Measurements from ENCODE around the gene HSPA12A.

The HSPA12A gene

DNA sequence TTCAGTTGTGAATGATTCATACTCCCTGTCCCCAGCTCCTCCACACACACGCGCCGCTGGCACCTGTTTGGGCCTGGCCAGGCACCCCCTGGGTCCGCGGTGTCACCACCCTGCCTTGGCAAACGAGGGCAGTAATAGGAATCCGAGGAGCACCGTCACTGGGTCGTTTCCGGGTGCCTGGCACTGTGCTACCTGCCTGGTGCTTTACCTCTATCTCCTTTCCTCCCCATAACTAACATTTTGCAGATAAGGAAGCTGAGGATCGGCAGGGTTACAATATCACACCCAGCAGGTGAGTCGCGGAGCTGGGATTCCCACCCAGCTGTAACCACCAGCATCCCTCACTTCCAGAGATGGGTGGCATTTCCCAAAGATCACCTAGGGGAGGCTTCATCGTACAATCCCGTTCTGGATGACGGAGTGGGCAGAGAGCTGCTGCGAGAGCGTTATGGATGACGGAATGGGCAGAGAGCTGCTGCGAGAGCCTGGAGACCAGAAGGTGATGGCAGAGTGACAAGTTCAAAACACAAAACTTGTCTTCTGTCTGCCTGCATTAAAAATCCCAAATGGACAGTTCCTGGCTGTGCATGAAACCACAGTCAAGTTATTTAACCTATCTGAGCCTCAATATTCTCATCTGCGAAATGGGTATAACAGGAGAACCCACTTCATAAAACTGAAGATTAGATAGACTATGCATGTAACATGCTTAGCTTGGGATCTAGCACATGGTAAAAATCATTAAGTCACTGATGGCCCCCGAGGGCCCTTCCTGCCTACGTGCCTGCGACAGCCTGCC, 1.1 kb upstream of the HSPA12A start:
- DNase-seq, result no peak

DNA sequence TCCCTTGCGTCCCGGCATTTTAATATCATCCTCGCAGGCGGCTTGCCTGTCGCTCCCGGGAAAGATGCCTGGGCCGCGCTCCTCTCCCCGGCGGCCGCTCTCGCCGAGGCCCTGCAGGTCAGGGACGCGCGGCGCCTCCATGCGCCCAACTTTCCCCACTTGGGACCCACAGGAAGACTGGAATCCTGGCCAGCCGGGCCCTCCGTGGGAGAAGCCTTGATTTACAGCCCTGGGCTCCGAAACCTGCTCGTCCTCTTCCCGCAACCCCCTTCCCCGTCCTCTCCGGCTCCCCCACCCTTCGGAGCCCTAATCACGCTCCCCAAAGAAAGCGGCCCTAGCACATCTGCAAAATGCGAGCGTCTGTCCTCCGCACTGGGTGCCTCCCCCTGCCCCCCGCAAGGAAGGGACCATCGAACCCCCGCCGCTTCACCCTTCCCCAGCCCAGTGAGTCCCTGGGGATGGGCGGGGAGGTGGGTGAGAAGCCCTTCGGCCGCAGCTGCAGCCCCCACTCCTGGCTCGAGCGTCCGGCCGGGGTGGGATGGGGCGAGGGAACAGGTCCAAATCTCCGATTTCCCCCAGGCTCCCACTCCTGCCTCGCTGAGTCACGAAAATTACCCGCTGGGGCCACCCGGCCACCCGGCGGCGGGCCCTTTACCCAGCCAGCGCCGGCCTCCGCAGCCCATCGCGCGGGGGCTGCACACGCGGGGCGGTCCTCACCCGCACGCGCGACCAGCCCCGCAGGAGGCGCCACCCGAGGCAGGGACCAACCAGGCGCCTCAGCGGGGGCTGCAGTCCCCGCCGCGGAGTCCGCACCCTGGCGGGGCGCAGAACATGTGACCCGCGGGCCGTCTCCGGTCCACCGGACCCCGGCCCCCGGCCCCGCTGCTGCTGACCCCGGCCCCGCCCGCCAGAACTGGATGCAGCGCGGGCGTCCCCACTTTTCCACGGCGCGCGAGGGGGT, 695 bp downstream of the HSPA12A start:
- DNase-seq, result no peak

DNA sequence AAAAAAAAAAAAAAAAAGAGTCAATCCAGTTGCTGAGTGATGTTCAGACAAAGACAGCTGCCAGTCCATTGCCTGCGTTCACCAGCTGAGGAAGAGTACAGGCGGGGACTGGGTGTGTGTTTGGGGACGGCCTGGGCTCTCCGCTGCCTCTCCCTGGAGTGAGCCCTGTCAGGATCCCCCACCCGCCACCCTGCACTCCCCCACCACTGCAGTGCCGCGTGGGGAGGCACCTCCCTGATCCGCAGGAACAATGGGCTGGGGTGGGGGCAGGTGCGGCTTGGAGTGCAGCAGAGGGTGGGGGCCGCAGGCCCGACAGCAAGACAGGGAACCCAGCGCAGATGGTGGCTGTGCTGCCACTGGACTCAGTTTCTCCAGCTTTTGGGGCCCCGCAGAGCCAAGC, 1.4 kb downstream of the HSPA12A start:
- no peak for DNase-seq

DNA sequence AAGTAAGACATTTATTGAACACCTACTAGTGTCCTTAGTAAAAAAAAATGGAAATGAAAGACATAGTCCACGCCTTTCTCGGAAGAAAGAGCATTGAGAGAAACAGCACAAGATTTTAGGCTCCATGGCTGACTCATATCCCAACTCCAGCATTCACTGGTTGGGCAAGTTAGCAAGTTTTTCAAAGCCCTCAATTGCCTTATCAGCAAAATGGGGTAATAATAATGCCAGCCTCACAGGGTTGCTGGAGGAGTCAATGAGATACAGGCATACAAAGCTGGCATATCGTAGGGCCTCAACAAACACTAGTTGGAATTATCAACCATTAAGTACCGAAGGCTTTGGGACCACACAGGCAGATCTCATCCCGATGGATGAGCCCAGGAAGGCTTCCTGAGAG, 4.0 kb downstream of the HSPA12A start:
- DNase-seq, result no peak

DNA sequence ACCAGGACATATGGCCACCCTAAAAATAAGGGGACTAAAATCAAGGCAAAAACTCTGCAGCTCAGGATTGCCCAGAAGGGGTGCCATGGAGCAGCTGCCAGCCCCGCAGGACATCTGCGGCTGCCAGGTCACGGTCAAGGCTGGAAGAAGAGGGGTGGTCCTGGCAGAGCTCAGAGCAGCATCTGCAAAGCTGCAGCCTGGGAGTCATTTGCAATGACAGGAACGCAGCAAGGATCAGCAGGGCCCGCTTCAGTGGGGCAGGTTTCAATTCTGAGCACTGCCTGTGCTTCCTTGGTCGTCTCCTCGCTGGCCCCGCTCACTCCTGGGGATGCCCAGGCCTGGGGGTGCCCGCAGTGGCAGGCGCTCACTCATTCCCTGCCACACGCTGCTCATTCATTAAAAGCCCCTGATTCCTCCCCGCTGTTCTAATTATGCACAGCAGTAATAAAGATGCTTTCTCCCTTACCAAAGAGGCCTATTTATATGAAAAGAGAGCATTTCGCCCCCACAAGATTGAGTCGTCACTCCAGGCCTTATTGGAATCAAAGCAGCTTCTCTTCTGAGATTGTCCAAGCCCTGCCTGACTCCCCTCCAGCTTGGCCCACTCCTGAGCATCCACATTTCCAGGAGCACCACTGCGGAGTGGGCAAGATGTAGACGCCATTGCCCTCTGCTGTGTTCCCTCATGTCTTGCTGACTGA, 4.6 kb downstream of the HSPA12A start:
- DNase-seq, result no peak

DNA sequence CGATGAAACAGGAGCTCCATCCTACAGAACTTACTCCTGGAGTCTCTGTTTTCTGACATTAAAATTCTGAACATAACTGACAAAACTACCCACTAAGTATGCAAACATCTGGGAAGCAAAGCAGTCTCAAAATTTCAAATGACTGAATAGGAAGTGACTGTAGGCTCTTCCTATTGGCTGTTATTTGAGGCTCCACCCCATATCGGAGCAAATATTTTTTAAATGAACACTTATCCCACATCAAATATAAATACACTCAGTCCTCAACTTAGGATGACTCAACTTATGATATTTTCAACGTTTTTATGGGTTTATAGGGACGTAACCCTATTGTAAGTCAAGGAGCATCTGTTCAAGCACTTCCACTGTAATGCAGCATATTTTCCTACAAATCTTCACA, 8.8 kb downstream of the HSPA12A start:
- no peak for DNase-seq

DNA sequence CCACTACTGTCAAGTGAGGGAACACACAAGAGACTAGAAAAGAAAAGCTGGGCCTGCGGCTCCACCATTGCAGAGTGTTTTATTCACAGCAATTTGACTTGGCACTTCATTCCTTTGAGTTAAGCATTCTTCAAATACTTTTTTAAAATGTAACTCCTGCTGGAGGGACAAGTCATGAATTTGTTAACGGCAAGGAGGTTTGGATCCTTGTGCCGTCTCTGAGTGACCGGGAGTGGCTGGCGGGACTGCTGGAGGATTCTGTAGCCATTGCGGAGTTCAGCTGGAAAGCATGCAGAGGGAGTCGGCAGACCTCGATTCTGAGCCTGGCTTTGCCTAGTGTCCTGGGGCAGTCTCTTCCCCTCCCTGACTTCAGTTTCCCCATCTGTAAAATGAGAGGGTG, 9.8 kb downstream of the HSPA12A start:
- no peak for DNase-seq

DNA sequence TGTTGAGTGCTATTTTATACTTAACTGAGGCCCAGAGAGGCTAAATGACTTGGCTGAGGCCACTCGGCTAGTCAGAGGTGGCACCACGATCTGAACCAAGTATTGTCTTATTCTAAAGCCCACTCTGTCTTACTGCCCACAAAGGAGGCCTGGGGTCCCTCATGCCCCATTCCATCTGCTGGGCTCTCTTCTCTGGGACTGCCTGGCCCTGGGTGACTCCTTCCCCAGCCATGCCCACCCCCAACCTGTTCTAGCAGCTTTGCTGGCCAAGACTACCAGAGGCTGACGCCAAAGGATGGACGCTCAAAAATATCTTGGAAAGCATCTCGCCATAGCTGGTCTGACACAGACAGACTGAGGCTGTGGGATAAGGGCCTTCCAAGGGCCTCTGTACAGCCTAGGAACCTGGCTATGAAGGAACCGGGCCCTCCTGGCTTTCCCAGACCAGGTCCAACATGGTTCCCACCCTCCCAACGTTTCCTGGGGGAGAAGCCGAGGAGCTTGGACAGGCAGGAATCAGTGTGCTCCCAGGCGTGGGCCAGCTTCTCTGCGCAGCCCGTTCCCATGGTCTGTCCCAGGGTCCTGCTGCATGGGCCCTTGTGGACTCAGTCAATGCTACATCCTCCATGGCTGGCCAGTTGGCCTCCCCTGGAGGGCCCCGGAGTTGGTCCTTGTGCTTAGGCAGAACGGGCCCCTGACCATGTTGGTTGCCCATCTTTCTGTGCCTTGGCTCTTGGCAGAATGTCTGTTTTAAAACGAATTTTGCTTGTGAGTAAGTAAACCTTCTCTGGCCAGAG, 11.7 kb downstream of the HSPA12A start:
- no peak for DNase-seq

DNA sequence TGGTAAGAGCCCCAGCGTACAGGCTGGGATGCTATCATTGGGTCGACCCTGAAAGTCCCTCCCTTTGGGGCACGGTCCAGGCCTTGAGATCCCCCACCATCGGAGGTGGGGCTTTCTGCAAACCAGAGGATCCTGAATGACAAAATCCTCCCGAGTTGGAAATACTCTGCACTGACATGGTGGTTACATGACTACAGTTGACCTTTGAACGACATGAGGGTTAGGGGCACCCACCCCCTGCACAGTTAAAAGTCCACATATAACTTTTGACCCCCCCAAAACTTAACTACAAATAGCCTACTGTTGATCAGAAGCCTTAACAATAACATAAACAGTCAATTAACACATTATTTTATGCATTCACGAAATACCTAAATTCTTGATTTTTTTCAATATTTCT, 13.1 kb downstream of the HSPA12A start:
- no peak for DNase-seq

DNA sequence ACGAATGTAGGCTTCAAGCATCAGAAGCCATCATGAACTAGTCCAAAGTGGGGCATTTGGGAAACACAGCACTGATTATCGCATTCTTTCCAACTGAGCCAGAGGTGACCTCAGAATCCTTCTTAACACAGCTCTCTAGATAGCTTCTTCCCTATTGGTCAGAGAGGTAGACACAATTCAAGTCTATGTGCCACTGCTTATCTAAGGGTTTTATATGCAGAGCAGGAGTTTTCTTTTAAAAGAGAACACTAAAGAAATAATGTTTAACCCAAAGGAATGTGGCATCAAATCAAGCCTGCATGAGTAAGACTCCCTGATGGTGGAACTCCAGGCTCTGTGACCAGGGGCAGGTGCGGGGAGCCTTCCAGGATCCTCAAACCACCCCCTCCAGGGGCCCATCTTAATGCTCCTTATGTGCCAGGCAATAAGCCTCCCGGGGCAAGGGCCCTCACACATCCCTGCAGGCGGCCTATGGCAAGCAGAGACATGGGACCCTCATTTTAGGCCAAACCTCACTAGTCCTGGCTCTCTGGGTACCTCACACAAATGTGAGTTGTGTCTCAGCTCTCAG, 13.8 kb downstream of the HSPA12A start:
- no peak for DNase-seq

DNA sequence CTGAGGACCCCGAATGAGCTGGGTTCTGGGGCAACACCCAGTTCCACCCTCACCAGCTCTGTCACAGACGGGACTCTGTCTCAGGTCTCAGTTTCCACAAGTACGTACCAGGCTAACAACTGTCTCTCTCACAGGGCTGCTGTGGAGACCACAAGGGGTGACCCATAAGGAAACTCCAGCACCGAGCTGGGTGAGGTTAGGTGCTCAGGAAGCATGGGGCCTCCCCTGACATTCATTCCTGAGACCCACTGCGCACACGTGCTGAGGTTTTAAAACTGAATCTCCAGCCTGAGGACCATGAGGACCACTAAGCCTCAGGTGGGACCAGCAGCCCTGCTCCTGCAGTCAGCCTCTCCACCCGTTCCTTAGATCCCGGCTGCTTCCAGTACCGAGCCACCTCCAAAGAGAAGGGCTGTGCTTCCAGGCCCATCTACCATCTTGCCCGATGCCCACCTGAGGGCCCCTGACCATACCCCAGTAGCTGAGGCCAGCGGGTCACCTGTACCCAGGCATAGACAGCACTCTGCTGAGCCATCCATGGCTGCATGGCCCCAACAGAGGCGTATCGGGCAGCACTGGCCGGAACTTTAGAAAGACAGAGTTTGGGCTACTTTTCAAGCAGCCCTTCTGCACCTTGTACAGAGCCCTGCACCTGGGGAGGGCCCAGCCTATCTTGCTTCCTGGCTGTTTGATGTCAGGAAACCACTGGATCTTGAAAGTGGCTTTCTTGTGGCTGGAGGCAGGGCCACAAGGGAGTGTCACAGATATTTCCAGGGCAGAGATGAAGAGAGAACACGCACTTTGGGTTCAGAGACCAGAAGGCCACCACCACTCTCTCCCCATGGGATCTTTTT, 18.7 kb downstream of the HSPA12A start:
- DNase-seq, result peak; percentile 49

DNA sequence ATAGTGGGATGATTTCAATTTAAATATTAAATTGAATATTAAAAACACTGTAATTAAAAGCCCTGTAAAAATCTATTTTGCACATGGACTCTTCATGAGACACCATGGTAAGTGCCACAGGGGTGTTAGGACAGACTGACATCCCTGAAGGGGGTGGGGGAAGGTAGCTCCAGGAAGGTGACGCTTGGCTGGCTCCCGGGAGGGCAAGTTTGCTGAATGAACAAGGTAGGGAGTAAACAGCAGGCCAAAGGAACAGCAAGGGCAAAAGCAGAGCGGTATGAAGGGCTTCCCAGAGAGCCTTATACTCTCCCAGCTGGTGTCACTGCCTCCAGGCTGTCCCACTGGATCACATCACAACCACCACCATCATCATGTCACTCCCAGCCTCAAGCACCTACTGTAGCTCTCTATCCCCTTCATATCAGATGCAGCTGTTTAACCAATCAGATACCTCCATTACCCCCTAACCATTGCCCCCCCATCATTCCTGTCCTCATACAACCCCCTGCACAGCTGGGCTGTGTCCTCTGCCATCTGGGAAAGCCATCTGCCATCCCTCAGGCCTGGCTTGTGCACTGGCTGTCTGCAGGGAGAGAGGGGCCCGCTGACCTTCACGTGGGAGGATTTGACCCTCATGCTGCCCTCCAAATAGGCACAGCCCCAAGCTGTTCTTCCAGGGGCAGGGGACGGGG, 19.5 kb downstream of the HSPA12A start:
- no peak for DNase-seq

DNA sequence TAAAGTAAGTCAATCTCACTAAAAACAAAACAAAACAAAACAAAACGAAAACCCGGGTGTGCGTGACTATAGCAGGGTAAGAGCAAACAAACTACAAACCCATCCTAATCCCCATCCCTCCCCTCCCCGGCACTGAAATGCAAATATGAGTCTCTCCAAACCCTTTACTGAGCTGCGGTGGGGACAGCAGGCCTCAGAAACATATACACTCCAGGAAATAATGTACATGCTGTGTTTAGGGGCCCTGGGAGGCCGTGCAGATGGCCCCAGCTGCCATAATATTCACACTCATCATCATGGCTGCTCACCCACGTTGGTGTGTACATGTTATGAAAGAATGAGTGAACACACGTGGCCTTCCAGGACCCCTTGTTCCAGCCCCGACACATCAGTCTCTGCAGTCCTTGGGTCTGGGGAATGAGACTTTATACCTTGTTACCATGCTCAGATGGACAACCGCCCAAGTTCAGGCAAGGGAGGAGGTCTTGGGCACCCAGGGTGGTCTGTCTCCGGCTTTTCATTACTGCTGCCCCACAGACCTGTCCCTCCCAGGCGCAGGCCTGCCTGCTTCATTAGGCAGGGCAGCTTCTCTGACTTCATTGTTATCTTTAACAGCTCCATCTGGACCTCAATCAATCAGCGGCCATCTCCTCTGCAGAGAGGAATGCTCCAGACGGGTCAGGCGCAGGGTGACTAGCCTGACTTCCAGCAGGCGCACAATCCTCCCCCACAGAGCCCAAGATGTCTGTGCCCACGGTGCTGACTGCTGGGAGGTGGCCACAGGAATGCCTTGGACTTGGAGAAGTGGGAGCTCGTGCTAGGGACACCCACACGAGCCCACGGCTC, 20.6 kb downstream of the HSPA12A start:
- no peak for DNase-seq

DNA sequence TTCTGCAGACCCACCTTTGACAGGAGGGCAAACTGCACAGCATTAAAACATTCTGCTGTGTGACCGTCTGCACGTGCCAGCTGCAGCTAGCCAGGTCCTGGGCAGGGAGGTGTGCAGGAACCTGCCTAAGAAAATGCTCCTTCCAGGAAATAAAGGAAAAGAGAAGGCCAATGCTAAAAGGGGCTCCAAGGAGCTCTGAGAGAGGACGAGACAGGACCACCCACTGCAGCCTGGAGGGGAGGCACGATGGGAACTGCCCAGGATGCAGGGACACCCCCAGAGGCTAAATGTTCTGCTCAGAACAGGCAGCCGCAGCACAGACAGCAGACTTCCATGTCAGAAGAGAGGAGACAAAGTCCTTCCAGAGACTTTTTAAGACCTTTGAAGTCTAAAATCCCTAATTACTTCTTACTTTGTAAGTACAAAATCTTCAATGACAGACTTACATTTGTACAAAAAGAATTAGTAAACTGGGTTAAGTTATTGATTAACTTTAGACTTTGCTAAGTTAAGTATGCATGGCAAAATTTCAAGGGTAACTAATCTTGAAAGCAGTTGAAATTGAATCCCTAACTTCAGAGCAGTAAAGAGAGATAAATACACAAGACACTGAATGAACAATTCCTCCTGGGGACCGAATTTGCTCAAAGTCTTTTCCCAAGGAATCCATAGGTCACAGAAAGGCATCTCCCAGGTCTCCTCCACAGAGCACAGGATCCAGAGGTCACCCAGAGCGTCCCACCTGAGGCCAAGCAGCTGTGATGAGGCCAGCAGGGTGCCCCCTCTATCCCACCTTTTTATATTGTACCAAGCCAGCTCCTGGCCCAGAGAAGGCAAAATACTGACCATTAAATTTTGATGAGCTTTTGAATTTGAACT, 21.5 kb downstream of the HSPA12A start:
- no peak for DNase-seq

DNA sequence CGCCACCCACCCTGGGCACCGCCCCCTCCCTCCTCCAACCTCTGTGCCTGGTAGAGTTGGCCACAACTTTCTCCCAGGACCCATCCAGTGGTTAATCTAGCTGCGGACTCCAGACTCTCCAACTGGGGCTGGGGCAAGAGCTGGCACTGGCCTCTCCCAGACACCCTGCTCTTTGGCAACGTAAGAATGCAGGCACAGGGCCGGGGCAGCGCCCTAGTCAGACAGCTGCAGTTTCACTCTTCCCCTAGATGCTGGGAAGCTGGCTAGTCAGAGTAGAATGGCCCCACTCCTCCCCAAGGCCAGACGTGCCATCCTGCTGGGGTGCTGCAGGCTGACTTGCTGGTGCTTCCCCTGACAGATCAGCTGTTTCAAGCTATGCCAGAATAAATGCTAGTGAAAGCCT, 22.1 kb downstream of the HSPA12A start:
- no peak for DNase-seq

DNA sequence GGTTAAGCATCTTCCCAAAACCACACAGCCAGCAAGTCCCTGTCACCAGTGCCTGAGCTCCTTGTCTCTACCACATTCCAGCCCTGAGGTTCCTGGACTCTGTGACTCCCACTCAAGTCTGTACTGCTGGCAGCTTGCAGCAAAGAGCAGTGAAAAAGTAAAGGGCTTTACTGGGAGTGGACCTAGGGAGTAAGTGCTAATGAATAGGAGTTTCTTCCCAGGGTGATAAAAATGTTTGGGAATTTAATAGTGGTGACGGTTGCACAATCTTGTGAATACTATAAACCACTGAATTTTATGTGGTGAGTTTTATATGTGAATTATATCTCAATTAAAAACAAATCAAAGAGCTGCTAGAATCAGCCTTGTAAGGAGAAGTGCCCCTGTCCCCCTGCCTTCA, 22.6 kb downstream of the HSPA12A start:
- DNase-seq, result no peak

DNA sequence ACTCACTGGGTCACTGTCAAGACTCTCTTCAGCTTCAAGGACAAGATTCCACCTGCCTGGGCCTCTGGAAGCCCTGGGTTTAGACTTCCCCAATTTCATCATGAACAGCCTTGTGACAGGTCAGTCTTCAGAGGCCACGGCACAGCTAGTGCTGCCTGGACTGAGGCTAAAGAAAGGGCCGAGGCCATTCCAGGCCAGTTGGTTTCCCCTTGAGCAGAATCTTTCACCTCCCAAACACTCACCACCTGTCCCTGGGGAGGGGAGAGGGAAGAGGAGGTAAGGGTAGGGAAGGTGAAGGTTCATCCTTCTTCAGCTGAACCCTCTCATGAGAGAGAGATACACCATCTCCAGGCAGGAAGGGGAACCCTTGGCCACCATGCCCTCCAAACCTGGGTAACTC, 24.3 kb downstream of the HSPA12A start:
- DNase-seq, result no peak

DNA sequence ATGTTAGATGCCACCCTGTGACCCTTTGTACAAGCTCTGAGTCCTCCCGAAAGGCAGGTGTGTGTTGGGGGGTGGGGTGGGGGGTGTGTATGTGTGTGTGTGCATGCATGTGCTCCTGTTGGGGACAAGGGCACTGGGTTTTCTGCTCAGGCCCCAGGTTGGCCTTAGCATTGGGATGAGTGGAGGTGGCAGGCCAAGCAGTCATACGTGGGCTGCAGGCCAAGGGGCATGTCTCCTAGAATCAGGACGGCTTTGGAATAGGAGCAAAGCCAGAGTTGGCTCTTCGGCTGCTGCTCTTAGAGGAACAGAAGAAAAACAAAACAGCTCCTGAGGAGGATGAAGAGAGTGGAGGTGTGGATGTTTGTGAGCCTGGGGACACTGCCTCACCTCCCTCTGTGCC, 26.0 kb downstream of the HSPA12A start:
- no peak for DNase-seq
